MCF 10A (cell line): ENCODE results near the gene PTTG1IP. TPM values are rescaled to one million over a fixed set of nuclear protein-coding genes. Genes with fewer than 3 reads are reported as not detected.

Source experiments
- BruUV-seq: library from RNA; stranded (reverse); fragments of 400-500 nt; replicated peaks from 2 replicates; lab custom pipeline; 2021; lab: Mats Ljungman, UMichigan
- CTCF ChIA-PET: fragments of 300-600 bp; sonication (Branson Sonifier 250); formaldehyde crosslinking; extraction: SDS; loops from one replicate; lab custom pipeline; 2021; ENCODE audit warnings: antibody characterized with exemption, inconsistent platforms; lab: Yijun Ruan, JAX
- POLR2A ChIA-PET: fragments of 300-600, 350-650 bp; sonication (Branson Sonifier 250); formaldehyde crosslinking; extraction: SDS; loops from one replicate; lab custom pipeline; 2020; ENCODE audit warnings: antibody characterized with exemption, inconsistent platforms; lab: Yijun Ruan, JAX
- DNase-seq: peaks from one replicate; pipeline ENCODE4 v3.0.0-alpha.2; 2018; ENCODE audit not compliant: unreplicated experiment
- H3K27ac Mint-ChIP-seq: one replicate; pipeline ENCODE4 v1.8.0; 2022; ENCODE audit warnings: mild to moderate bottlenecking, low read depth, mixed read lengths; ENCODE audit not compliant: unreplicated experiment
- H3K27me3 Mint-ChIP-seq: one replicate; pipeline ENCODE4 v1.8.0; 2022; ENCODE audit warnings: mixed read lengths; ENCODE audit not compliant: insufficient read depth, unreplicated experiment
- H3K36me3 Mint-ChIP-seq: one replicate; pipeline ENCODE4 v1.8.0; 2022; ENCODE audit warnings: mild to moderate bottlenecking, moderate library complexity, mixed read lengths; ENCODE audit not compliant: insufficient read depth, unreplicated experiment
- H3K4me1 Mint-ChIP-seq: one replicate; pipeline ENCODE4 v1.8.0; 2022; ENCODE audit warnings: mixed read lengths; ENCODE audit not compliant: insufficient read depth, unreplicated experiment
- H3K4me3 Mint-ChIP-seq: one replicate; pipeline ENCODE4 v1.8.0; 2022; ENCODE audit warnings: mild to moderate bottlenecking, moderate library complexity, mixed read lengths; ENCODE audit not compliant: unreplicated experiment
- H3K9me3 Mint-ChIP-seq: one replicate; pipeline ENCODE4 v1.8.0; 2022; ENCODE audit warnings: mixed read lengths; ENCODE audit not compliant: unreplicated experiment
- intact Hi-C: fragments of 100-400 bp; cut with micrococcal nuclease; formaldehyde crosslinking; loops from 2 replicates; pipeline ENCODE4 v1.14.1; 2022
- total RNA-seq: library from RNA; stranded (reverse); gene quantifications from 2 replicates; pipeline ENCODE4 v1.2.3, GENCODE V29; 2022
- TF ChIP-seq, protein P1 (sequence below): fragments of 200-600 bp; IDR thresholded peaks from one replicate; pipeline ENCODE4 v1.8.0; 2022; ENCODE audit warnings: antibody characterized with exemption, mild to moderate bottlenecking; ENCODE audit not compliant: unreplicated experiment

Gene PTTG1IP
- total RNA-seq, 1 experiment from 2014 or later, result 338 TPM

- intact Hi-C loops, result no loop called here
- ChIA-PET CTCF (interaction anchor here (0.7 kb wide), 1 partner anchor 363 kb away, joined by 3 read pairs; no protein-coding TSS in a partner anchor), POLR2A (no interaction called here)
- TF ChIP-seq, protein P1, sequence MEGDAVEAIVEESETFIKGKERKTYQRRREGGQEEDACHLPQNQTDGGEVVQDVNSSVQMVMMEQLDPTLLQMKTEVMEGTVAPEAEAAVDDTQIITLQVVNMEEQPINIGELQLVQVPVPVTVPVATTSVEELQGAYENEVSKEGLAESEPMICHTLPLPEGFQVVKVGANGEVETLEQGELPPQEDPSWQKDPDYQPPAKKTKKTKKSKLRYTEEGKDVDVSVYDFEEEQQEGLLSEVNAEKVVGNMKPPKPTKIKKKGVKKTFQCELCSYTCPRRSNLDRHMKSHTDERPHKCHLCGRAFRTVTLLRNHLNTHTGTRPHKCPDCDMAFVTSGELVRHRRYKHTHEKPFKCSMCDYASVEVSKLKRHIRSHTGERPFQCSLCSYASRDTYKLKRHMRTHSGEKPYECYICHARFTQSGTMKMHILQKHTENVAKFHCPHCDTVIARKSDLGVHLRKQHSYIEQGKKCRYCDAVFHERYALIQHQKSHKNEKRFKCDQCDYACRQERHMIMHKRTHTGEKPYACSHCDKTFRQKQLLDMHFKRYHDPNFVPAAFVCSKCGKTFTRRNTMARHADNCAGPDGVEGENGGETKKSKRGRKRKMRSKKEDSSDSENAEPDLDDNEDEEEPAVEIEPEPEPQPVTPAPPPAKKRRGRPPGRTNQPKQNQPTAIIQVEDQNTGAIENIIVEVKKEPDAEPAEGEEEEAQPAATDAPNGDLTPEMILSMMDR, result no peak
- Mint-ChIP-seq H3K27ac (no peak overlapping the region), H3K36me3 (no peaks in the 10 kb centered on the region), H3K4me1 (peaks cover 5% of the 10 kb centered on the region), H3K27me3 (no peaks in the 10 kb centered on the region), H3K4me3 (no peak overlapping the region), H3K9me3 (no peaks in the 10 kb centered on the region)
- no TSS peak for BruUV-seq
- DNase-seq, result no peak
Observed at GRCh38 chr21:44838951-44839350, 34.5 kb downstream of the PTTG1IP start.

- POLR2A ChIA-PET, result no interaction called here
- no peaks in the 10 kb centered on the region for H3K36me3 Mint-ChIP-seq
- H3K9me3 Mint-ChIP-seq, result no peaks in the 10 kb centered on the region
- DNase-seq, result no peak
- CTCF ChIA-PET, result no interaction called here
- no TSS peak for BruUV-seq
- TF ChIP-seq, protein P1, result no peak
- H3K27me3 Mint-ChIP-seq, result no peaks in the 10 kb centered on the region
- intact Hi-C loops, result no loop called here
- peaks cover 5% of the 10 kb centered on the region for H3K4me1 Mint-ChIP-seq
- no peak overlapping the region for H3K4me3 Mint-ChIP-seq
- H3K27ac Mint-ChIP-seq, result no peak overlapping the region
Observed at GRCh38 chr21:44838039-44838895, 35.2 kb downstream of the PTTG1IP start.

DNA sequence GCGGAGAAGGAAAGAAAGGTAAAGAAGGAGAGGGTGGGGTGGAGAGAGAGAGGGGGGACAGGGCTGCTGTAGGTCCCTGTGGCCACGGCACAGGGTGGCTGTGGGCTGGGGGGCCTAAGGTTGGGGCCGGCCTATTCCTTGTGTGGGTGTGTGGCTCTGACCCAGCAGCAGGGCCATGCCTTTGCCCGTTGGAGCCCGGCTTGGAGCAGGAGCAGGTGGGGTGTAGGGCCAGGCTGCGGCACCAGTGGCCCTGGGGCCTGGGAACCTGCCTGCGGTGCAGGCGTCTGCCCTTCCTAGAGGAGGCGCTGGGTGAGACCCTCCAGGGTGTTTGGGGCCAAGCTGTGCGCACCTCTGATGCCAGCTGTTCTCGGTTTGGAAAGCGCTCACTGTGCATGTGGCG lies 36.0 kb downstream of the PTTG1IP start:
- TF ChIP-seq, protein P1, result no peak
- Mint-ChIP-seq H3K27ac (no peak overlapping the region), H3K4me3 (no peak overlapping the region), H3K9me3 (no peaks in the 10 kb centered on the region), H3K4me1 (peaks cover 5% of the 10 kb centered on the region), H3K27me3 (no peaks in the 10 kb centered on the region), H3K36me3 (no peaks in the 10 kb centered on the region)
- no peak for DNase-seq
- POLR2A ChIA-PET, result no interaction called here
- intact Hi-C loops, result no loop called here
- CTCF ChIA-PET, result no interaction called here
- no TSS peak for BruUV-seq

GRCh38 chr21:44836666-44837471 lies 36.6 kb downstream of the PTTG1IP start:
- ChIA-PET CTCF (no interaction called here), POLR2A (no interaction called here)
- no peak for DNase-seq
- no peaks in the 10 kb centered on the region for H3K36me3 Mint-ChIP-seq
- no TSS peak for BruUV-seq
- H3K27ac Mint-ChIP-seq, result no peak overlapping the region
- TF ChIP-seq, protein P1, result no peak
- intact Hi-C loops, result no loop called here
- no peaks in the 10 kb centered on the region for H3K9me3 Mint-ChIP-seq
- peaks cover 5% of the 10 kb centered on the region for H3K4me1 Mint-ChIP-seq
- H3K4me3 Mint-ChIP-seq, result no peak overlapping the region
- H3K27me3 Mint-ChIP-seq, result no peaks in the 10 kb centered on the region
